Heart right ventricle (tissue), 16 donors: ENCODE data around the gene KIF5C. TPM values are rescaled to one million over a fixed set of nuclear protein-coding genes. Genes with fewer than 3 reads are reported as not detected.

Source experiments
- ATAC-seq, 8 donors: fragments of 200-7000 bp; cut with Tn5 transposase; one replicate each; pipeline ENCODE4 v1.9.1; 2020; ENCODE audit warnings: mild to moderate bottlenecking in 8 of 8, moderate library complexity in 8 of 8, moderate number of reproducible peaks in 1 of 8
- DNase-seq, 2 donors: peaks; one replicate each; pipeline ENCODE4 v3.0.0-alpha.2; 2020
- H3K27ac ChIP-seq, 10 donors: fragments of 200-600 bp; sonication (generic) in 2 of 10; one replicate each; pipeline versions ENCODE4 v1.5.0 to v1.8.0; 2020 to 2022; ENCODE audit warnings: mild to moderate bottlenecking in 3 of 10
- H3K27me3 ChIP-seq, 7 donors: fragments of 200-600 bp; one replicate each; pipeline ENCODE4 v1.8.0; 2021 to 2022; ENCODE audit warnings: mild to moderate bottlenecking in 2 of 7
- H3K36me3 ChIP-seq, 9 donors: fragments of 200-600 bp; sonication (generic) in 1 of 9; one replicate each; pipeline versions ENCODE4 v1.5.0 to v1.8.0; 2020 to 2022; ENCODE audit warnings: mild to moderate bottlenecking in 2 of 9
- H3K4me1 ChIP-seq, 9 donors: fragments of 200-600 bp; sonication (generic) in 1 of 9; one replicate each; pipeline versions ENCODE4 v1.5.0 to v1.8.0; 2020 to 2022; ENCODE audit warnings: mild to moderate bottlenecking in 4 of 9
- H3K4me3 ChIP-seq, 10 donors: fragments of 200-600 bp; sonication (generic) in 2 of 10; one replicate each; pipeline versions ENCODE4 v1.5.0 to v1.8.0; 2020 to 2022; ENCODE audit warnings: mild to moderate bottlenecking in 7 of 10, moderate library complexity in 2 of 10
- H3K9me3 ChIP-seq, 11 donors: fragments of 200-600 bp in 10 of 11; sonication (generic) in 2 of 11; one replicate each; pipeline versions ENCODE4 v1.5.0 to v1.8.0; 2013 to 2022; ENCODE audit warnings: mild to moderate bottlenecking in 2 of 11, control low read depth in 1 of 11, moderate library complexity in 1 of 11
- WGBS, 2 donors: extraction: QIAGEN DNeasy Blood & Tissue Kit; methylation state at CpG; one replicate each; pipeline ENCODE4 v1.1.7; 2013; ENCODE audit warnings: inconsistent platforms in 1 of 2; 5-methylcytosine and 5-hydroxymethylcytosine counted together
- intact Hi-C, 10 donors: fragments of 100-400 bp; cut with DNase I; formaldehyde crosslinking; loops; one replicate each; pipeline versions ENCODE4 v1.11.1 to v1.14.2; 2022
- polyA plus RNA-seq, 2 donors: library from polyadenylated mRNA; stranded (reverse); fragments of 200-250 nt; gene quantifications; one replicate each; pipeline ENCODE4 v1.2.3, GENCODE V29; 2013
- total RNA-seq, 10 donors: library from RNA; stranded (reverse); fragmentation: NEBNext Ultra II Directional in 3 of 10; extraction: Animal tissue kit (Norgen Biotek cat#: 25700) in 3 of 10; gene quantifications; one replicate each; pipeline versions ENCODE4 v1.2.1 to v1.2.4, GENCODE V29; 2021 to 2023
- TF ChIP-seq, protein P1 (sequence below), 9 donors: fragments of 200-600 bp; sonication (generic) in 2 of 9; IDR thresholded peaks; one replicate each; pipeline versions ENCODE4 v1.5.0 to v1.8.0; 2021 to 2022; ENCODE audit warnings: antibody characterized with exemption in 9 of 9, mild to moderate bottlenecking in 5 of 9, moderate library complexity in 1 of 9
- donor health status: Arrhythmogenic right ventricular cardiomyopathy.
- donor health status: ischemic (EF 13 %, LVEDD 7.1; RV severe dilation, severe dysfunction).
- donor health status: healthy with polysubstance abuse.
- donor health status: DM: no; HTN: yes; CAD: no.
- donor health status: DM: no; HTN: no; CAD: no.
- donor health status: ischemic (EF 25% LVEDD 6.9; RV normal size, moderate dysfunction).
- donor health status: ischemic (EF 25% LVEDD 5.7; RV mildly dilated, moderate dysfunction).
- donor health status: healthy.
- donor health status: DM: yes; HTN: yes; CAD: no.
- donor health status: Ischemic cardiomyopathy.
- donor health status: ischemic (EF 35%, LVEDD 5.7; RV mildly dilated, moderate dysfunction).
- donor health status: nonischemic (EF 11% LVEDD 7.7; RV severe dilation, severe dysfunction).
- donor health status: DM: yes; HTN: yes; CAD: no.
- donor health status: PGD.
- donor health status: ischemic (EF 29% LVEDD 5.4; RV normal size, mild dysfunction).
- donor health status: nonischemic (EF 23%, LVEDD 6.1; RV moderate dilation, normal function).

The KIF5C gene
- total and polyA plus RNA-seq, 12 donors, result 0.21 to 0.94 (median 0.42) TPM

DNA sequence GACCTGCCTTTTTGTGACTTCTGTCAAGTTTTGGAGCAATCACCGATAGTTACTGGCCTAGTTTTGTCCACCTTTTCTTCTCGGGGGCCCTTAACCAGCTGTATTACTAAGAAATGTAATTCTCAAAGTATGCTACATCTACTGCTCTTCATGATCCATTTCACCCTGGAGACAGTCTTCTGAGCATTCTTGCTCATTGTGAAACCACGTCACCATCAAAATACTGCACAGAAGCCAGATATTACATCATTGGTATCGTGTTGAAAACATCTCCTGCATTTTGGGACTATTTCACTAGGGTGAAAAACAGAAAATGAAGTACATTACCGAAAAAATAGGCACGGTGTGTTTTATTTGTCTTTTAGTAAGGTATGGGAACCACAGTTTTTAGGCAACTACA lies 175.2 kb downstream of the KIF5C start:
- Histone ChIP-seq H3K36me3 (no peaks in the 10 kb centered on the region), H3K27me3 (peaks cover 0 to 10% (median 0%) of the 10 kb centered on the region in 7 donors), H3K27ac (no peak overlapping the region), H3K4me3 (no peak overlapping the region), H3K9me3 (peaks cover 0 to 30% (median 7%) of the 10 kb centered on the region in 11 donors), H3K4me1 (no peaks in the 10 kb centered on the region)
- DNase-seq (no peak), ATAC-seq (no peak)
- intact Hi-C loops, result no loop called here
- TF ChIP-seq, protein P1, sequence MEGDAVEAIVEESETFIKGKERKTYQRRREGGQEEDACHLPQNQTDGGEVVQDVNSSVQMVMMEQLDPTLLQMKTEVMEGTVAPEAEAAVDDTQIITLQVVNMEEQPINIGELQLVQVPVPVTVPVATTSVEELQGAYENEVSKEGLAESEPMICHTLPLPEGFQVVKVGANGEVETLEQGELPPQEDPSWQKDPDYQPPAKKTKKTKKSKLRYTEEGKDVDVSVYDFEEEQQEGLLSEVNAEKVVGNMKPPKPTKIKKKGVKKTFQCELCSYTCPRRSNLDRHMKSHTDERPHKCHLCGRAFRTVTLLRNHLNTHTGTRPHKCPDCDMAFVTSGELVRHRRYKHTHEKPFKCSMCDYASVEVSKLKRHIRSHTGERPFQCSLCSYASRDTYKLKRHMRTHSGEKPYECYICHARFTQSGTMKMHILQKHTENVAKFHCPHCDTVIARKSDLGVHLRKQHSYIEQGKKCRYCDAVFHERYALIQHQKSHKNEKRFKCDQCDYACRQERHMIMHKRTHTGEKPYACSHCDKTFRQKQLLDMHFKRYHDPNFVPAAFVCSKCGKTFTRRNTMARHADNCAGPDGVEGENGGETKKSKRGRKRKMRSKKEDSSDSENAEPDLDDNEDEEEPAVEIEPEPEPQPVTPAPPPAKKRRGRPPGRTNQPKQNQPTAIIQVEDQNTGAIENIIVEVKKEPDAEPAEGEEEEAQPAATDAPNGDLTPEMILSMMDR (IDR thresholded peaks at IDR 0.05), result no peak
- 62 to 75% methylated on average over 6 of the region's 6 CpGs for WGBS, 2 donors

DNA sequence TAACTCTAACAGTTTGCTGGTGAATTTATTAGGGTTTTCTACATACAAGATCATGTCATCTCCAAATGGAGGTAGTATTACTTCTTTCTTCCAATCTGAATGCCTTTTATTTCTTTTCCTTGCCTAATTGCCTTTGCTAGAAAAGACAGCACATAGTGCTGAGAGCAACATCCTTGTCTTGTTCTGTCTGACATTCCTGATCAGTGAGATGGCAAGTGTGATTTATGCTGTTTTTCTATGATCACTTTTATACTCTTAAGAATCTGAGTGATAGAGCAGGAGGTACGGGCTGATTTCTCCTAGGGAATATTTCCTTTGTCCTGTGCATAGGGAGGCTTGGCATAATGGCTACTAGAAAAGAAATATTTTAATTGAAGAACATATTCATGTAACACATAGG lies 180.7 kb downstream of the KIF5C start:
- H3K27me3 ChIP-seq, result peaks cover 0 to 10% (median 3%) of the 10 kb centered on the region in 7 donors
- H3K27ac ChIP-seq, result no peak overlapping the region
- no peak for ATAC-seq
- no peak overlapping the region for H3K4me3 ChIP-seq
- WGBS, 2 donors, result 35 to 81% methylated on average over 1 of the region's 1 CpG
- no peak for DNase-seq
- H3K36me3 ChIP-seq, result no peaks in the 10 kb centered on the region
- no peaks in the 10 kb centered on the region for H3K9me3 ChIP-seq
- TF ChIP-seq, protein P1 (IDR thresholded peaks at IDR 0.05), result no peak
- intact Hi-C loops, result no loop called here
- no peaks in the 10 kb centered on the region for H3K4me1 ChIP-seq

DNA sequence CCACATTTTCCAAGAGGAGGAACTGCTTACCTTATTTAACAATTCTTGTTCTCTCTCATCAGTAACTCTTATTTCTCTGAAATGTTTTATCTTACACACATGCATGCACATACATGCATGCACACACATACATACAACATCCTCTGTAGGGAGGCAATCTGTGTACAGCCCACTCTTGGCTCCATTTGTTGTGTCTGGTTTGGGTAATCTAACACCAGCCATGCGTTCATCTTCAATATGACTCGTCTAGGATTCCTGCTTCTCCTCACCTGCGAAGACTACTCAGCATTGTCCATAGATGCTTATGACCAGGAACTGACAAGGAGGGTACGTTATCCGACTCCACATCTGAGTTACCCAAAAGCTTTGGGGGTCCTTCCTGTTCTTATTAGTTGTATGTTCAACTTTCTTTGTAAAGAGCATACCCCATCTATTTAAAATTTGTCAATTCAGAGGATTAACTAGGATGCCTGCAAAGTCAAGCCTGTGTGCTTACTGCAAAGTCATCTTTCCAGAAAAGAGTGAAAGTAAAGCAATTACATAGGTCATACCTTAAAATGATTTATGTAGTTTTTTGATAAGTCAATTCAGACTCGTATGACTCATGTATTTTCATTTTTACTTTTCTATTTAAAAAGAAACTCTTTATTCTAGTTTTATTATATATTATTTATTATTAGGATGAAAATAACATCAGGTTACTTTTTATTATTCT lies 181.7 kb downstream of the KIF5C start:
- 86 to 92% methylated on average over 6 of the region's 6 CpGs for WGBS, 2 donors
- Histone ChIP-seq H3K4me1 (no peaks in the 10 kb centered on the region), H3K4me3 (no peak overlapping the region), H3K27me3 (peaks cover 0 to 10% (median 3%) of the 10 kb centered on the region in 7 donors), H3K27ac (no peak overlapping the region), H3K9me3 (no peaks in the 10 kb centered on the region), H3K36me3 (no peaks in the 10 kb centered on the region)
- DNase-seq (no peak), ATAC-seq (no peak)
- intact Hi-C loops, result no loop called here
- TF ChIP-seq, protein P1 (IDR thresholded peaks at IDR 0.05), result no peak

DNA sequence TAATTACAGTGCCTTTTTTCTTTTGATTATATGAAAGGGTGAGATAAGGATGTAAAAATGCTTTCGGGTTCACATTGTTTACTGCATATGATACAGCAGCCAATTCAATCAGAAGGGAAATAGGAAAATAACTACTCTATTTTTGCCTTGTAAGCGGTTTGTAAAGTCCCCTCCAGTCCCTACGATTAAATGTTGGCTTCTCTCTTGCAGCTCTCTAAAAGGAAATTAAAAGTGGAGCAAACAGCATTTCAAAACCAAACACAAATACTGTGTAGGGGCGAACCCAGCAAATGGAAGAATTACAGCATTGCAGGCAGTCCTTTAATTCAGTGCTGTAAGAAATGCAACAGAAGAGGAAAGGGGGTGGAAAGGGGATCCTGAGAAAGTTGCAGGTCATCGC lies 182.4 kb downstream of the KIF5C start:
- TF ChIP-seq, protein P1 (IDR thresholded peaks at IDR 0.05), result no peak
- ATAC-seq (no peak), DNase-seq (no peak)
- Histone ChIP-seq H3K9me3 (no peaks in the 10 kb centered on the region), H3K36me3 (no peaks in the 10 kb centered on the region), H3K27me3 (peaks cover 0 to 7% (median 3%) of the 10 kb centered on the region in 7 donors), H3K27ac (no peak overlapping the region), H3K4me1 (no peaks in the 10 kb centered on the region), H3K4me3 (no peak overlapping the region)
- 51 to 69% methylated on average over 5 of the region's 5 CpGs for WGBS, 2 donors
- intact Hi-C loops, result no loop called here
